Epithelial cell of esophagus (primary cell): ENCODE results near the gene SHISA5.

ENCODE experiments used
- DNase-seq: peaks from one replicate; pipeline ENCODE4 v3.0.0; 2010; ENCODE audit warnings: low read depth
- H3K4me3 ChIP-seq: 2 replicates; pipeline ENCODE4 v1.5.1; 2011; ENCODE audit warnings: mild to moderate bottlenecking, low read length, control low read depth
- TF ChIP-seq, protein P1 (sequence below): IDR thresholded peaks from 2 replicates; pipeline ENCODE4 v1.5.1; 2011; ENCODE audit warnings: low read depth, mild to moderate bottlenecking, low read length, control low read depth, inconsistent platforms; ENCODE audit not compliant: insufficient read depth; ENCODE audit errors: missing control alignments

SHISA5 gene

DNA sequence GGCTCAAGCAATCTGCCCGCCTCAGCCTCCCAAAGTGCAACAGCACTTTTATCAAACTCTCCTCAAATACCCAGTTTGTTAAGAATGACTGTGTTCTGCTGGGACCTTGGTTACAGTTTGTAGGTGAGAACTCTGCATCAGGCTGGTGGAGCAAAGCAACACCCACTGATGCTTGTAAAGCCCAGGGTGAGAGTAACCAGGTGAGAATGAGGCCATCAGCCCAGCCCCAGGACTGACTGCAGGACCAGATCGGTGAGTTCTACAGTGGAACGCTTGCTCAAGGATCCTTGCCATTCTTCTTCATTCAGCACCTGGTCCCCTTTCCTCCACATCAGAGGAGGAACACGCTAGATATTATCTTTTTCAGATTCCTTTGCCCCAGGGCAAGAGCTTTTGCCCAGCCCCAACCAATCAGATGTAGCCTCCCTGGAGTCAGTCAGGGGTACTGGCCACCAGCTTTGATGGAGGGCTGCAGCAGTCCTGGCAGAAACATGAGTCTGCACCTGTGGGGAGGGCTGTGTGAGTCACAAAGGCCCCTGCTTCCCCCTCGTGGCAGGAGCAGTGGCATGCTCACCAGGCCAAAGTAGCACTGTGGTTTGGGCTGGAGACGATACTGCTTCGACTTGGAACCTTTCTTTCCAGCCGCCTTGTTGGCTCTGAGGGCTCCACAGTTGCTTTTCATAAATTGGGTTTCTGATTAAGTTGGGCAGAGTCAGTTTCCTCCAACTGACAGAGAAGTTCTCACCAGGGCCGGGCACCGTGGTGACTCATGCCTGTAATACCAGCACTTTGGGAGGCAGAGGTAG, 3.5 kb upstream of the SHISA5 start:
- TF ChIP-seq, protein P1, sequence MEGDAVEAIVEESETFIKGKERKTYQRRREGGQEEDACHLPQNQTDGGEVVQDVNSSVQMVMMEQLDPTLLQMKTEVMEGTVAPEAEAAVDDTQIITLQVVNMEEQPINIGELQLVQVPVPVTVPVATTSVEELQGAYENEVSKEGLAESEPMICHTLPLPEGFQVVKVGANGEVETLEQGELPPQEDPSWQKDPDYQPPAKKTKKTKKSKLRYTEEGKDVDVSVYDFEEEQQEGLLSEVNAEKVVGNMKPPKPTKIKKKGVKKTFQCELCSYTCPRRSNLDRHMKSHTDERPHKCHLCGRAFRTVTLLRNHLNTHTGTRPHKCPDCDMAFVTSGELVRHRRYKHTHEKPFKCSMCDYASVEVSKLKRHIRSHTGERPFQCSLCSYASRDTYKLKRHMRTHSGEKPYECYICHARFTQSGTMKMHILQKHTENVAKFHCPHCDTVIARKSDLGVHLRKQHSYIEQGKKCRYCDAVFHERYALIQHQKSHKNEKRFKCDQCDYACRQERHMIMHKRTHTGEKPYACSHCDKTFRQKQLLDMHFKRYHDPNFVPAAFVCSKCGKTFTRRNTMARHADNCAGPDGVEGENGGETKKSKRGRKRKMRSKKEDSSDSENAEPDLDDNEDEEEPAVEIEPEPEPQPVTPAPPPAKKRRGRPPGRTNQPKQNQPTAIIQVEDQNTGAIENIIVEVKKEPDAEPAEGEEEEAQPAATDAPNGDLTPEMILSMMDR = peak; percentile 52
- DNase-seq = peak; percentile 85

DNA sequence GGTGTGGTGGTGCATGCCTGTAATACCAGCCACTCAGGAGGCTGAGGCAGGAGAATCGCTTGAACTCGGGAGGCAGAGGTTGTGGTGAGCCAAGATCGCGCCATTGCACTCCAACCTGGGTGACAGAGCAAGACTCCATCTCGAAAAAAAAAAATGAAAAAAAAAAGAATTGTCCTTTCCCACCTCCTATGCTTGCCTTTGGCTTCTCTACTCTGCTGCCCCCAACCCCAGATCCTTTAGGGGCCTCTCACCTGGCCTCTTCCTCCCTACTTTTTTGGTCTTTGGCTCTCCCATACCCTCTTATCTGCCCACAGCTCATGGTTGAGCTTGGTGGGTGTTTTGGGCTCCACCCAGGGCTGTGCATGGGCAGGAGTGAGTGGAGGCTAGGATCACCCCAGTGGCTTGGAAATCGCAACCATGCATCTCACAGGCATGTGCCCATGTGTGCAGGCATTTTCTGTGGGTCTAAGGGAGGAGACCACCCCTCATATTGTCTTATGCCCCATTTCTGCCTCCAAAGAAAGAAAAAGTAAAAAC, 2.1 kb upstream of the SHISA5 start:
- no peak for DNase-seq
- TF ChIP-seq, protein P1 = no peak
- H3K4me3 ChIP-seq = no peak overlapping the region

More for the DNA sequence above, 3.5 kb upstream of the SHISA5 start:
- no peak overlapping the region for H3K4me3 ChIP-seq

DNA sequence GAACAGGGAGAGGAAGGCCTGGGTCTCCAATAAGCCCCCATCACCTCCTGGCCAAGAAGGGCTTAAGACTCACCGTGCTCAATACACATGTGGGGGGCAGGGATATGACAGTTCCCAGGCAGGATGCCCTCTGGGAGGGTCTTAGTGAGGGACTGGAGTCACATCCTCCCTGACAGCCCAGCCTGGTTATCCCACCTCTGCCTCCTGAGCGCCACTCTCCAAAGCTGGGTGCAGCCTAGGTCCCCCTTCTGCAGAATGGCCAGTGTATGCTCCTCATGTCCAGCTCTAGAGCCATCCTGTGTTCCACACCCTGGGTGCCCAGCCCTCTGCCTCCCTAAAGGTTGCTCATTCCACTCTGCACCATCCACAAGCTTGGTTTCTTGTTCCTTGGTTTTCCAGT, 1.2 kb upstream of the SHISA5 start:
- no peak for DNase-seq
- no peak overlapping the region for H3K4me3 ChIP-seq
- TF ChIP-seq, protein P1 = no peak

DNA sequence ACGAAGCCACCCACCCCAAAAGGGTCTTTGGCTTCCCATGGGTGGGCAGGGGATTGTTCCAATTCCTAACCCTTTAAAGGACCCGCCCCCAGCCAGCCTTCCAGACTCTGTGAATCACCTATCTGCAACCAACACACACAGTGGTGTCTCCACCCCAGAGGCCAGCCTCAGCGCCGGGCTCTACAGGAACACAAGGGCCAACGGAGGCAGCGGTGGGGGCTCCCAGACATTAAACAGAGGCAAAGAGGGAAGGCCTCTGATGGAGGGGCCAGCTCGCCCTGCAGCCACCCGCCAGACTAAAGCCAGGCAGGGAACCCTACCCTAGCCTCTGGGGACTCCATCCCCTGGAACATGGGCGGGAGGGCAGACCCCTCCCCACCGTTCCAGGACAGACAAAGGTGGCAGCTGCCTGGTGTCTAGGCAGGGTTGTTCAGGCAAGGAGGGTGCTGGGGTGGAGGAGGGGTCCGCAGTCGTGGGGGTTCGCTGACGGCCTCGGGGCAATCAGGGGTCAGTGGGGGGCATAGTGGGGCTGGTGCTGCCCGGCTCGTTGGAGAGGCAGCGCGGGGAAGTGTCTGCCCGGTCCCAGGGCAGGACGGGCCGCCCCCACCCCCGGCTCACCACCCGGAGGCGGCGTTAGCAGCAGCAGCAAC, 448 bp downstream of the SHISA5 start:
- DNase-seq = peak; percentile 62
- peak overlapping the region; percentile 59 for H3K4me3 ChIP-seq
- TF ChIP-seq, protein P1 = no peak

DNA sequence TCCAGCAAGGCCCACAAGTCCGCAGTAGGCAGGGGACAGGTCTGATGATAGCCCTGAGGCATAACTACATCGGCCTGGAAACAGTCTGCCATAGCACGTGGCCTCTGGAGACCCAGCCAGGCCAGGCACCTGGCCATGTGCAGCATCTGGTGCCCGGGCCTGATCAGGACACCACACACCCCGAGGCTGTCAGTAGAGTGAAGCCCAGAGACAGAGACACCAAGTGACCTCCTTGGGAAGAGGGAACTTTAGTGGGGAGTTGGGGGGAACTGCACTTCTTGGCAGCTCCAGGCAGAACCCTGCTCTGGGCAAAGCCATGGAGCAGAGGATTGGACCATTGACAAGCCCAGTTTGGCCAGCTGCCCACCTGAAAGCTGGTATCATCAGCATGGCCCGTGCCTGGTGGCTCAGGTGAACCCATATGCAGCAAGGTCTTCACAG, 1.2 kb downstream of the SHISA5 start:
- no peak overlapping the region for H3K4me3 ChIP-seq
- TF ChIP-seq, protein P1 = no peak
- no peak for DNase-seq

DNA sequence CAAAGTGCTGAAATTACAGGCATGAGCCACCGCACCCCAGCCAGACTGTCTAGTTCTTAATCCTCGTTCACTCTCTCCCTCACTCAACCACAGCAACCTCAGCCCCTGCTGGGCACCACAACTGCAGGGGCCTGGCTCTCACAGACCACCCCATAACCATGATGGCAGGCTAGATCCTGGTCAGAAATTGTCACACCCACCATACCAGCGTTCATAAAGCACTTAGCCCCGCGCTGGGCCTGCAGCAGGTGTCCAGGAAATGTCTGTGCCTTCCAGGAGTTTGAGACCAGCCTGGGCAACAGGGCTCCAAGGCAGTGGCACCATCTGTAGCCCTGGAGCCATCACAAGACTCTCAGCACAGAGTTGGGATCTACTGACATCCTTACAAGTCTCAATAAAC, 1.9 kb downstream of the SHISA5 start:
- no peak overlapping the region for H3K4me3 ChIP-seq
- DNase-seq = no peak
- TF ChIP-seq, protein P1 = no peak

DNA sequence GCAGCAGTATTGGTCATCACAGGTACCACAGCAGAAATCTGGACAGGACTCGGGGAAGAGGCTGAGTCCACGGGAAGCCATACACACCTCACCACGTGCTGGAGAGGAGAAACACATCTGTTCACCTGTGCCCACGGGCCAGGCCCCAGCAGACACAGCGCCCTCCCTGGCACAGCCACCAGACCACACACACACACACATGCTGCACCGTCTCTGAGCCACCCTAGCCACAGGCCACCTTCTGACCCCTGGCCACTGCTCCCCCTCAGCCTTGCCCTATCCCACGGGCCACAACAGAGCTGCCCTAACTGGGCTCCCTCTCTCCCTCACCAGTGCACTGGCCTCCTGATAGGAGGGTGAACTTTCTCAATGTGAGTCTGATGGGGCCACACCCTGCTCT, 2.8 kb downstream of the SHISA5 start:
- TF ChIP-seq, protein P1 = no peak
- DNase-seq = no peak
- no peak overlapping the region for H3K4me3 ChIP-seq
